SJSA1 (cell line): ENCODE results near the gene DPP4. TPM values are rescaled to one million over a fixed set of nuclear protein-coding genes. Genes with fewer than 3 reads are reported as not detected.
"Not testable (repeated sequence)": the region's sequence is repeated elsewhere in the genome, so short reads cannot be mapped to it uniquely, and the experiment has no call there.

Source experiments
- DNase-seq, 2 experiments: peaks; one replicate each; pipeline ENCODE4 v3.0.0-alpha.2; 2015 to 2020; ENCODE audit warnings: low spot score in 2 of 2, low read depth in 1 of 2
- H3K27ac ChIP-seq: fragments of 250-450 bp; sonication (Bioruptor Pico); 2 replicates; pipeline ENCODE4 v1.5.1; 2020; ENCODE audit warnings: mild to moderate bottlenecking, moderate library complexity
- H3K27me3 ChIP-seq: fragments of 250-450 bp; sonication (Bioruptor Pico); replicated peaks from 2 replicates; pipeline ENCODE4 v1.5.1; 2020; ENCODE audit warnings: mild to moderate bottlenecking, moderate library complexity
- H3K36me3 ChIP-seq: fragments of 250-450 bp; sonication (Bioruptor Pico); 2 replicates; pipeline ENCODE4 v1.5.1; 2020; ENCODE audit warnings: mild to moderate bottlenecking
- H3K4me1 ChIP-seq: fragments of 250-450 bp; sonication (Bioruptor Pico); replicated peaks from 2 replicates; pipeline ENCODE4 v1.6.1; 2021; ENCODE audit warnings: mild to moderate bottlenecking
- H3K4me3 ChIP-seq: fragments of 250-450 bp; sonication (Bioruptor Pico); 2 replicates; pipeline ENCODE4 v1.5.1; 2020; ENCODE audit warnings: mild to moderate bottlenecking
- H3K9me3 ChIP-seq: fragments of 250-450 bp; sonication (Bioruptor Pico); replicated peaks from 2 replicates; pipeline ENCODE4 v1.5.1; 2020; ENCODE audit warnings: mild to moderate bottlenecking
- total RNA-seq: library from RNA; depleted of rRNA; stranded (reverse); fragments of >200 nt; shearing (Covaris generic); gene quantifications from 2 replicates; pipeline ENCODE4 v1.2.3, GENCODE V29; 2014

The DPP4 gene
- total RNA-seq, 1 experiment from 2014 or later: not detected

GRCh38 chr2:161994761-161995520 lies 79.1 kb downstream of the DPP4 start:
- Histone ChIP-seq H3K36me3 (no peaks in the 10 kb centered on the region), H3K4me1 (no peaks in the 10 kb centered on the region), H3K9me3 (no peaks in the 10 kb centered on the region), H3K27me3 (peaks cover 2% of the 10 kb centered on the region; the same call in 1 of the 2 replicates), H3K4me3 (no peak overlapping the region), H3K27ac (no peak overlapping the region)
- no peak for DNase-seq

GRCh38 chr2:161992531-161992930 lies 81.5 kb downstream of the DPP4 start:
- Histone ChIP-seq H3K36me3 (no peaks in the 10 kb centered on the region), H3K9me3 (no peaks in the 10 kb centered on the region), H3K4me1 (no peaks in the 10 kb centered on the region), H3K4me3 (no peak overlapping the region), H3K27ac (no peak overlapping the region), H3K27me3 (0 out of 2 replicates have a peak, but pooled peaks cover 2% of the 10 kb centered on the region)
- DNase-seq: no peak

- no peak for DNase-seq
- peaks cover 2% of the 10 kb centered on the region; the same call in 1 of the 2 replicates for H3K27me3 ChIP-seq
- H3K36me3 ChIP-seq: no peaks in the 10 kb centered on the region
- H3K9me3 ChIP-seq: no peaks in the 10 kb centered on the region
- no peaks in the 10 kb centered on the region for H3K4me1 ChIP-seq
- no peak overlapping the region for H3K4me3 ChIP-seq
- no peak overlapping the region for H3K27ac ChIP-seq
These were observed 82.0 kb downstream of the DPP4 start for GRCh38 chr2:161991991-161992390.

- no peak overlapping the region for H3K4me3 ChIP-seq
- H3K27me3 ChIP-seq: peaks cover 2% of the 10 kb centered on the region; the same call in 1 of the 2 replicates
- H3K9me3 ChIP-seq: no peaks in the 10 kb centered on the region
- H3K27ac ChIP-seq: no peak overlapping the region
- H3K36me3 ChIP-seq: no peaks in the 10 kb centered on the region
- DNase-seq: no peak
- H3K4me1 ChIP-seq: no peaks in the 10 kb centered on the region
These were observed 83.3 kb downstream of the DPP4 start for GRCh38 chr2:161990741-161991140.

GRCh38 chr2:161990036-161990435 lies 84.0 kb downstream of the DPP4 start:
- Histone ChIP-seq H3K27me3 (peaks cover 2% of the 10 kb centered on the region; the same call in 1 of the 2 replicates), H3K9me3 (no peaks in the 10 kb centered on the region), H3K27ac (no peak overlapping the region), H3K36me3 (no peaks in the 10 kb centered on the region), H3K4me1 (no peaks in the 10 kb centered on the region), H3K4me3 (no peak overlapping the region)
- DNase-seq: no peak

GRCh38 chr2:161988589-161988988 lies 85.4 kb downstream of the DPP4 start:
- Histone ChIP-seq H3K27ac (no peak overlapping the region), H3K9me3 (no peaks in the 10 kb centered on the region), H3K4me3 (no peak overlapping the region), H3K27me3 (peaks cover 2% of the 10 kb centered on the region; the same call in 1 of the 2 replicates), H3K4me1 (no peaks in the 10 kb centered on the region), H3K36me3 (no peaks in the 10 kb centered on the region)
- DNase-seq: no peak

GRCh38 chr2:161987311-161987710 lies 86.7 kb downstream of the DPP4 start:
- H3K36me3 ChIP-seq: no peaks in the 10 kb centered on the region

GRCh38 chr2:161983866-161984265 lies 90.1 kb downstream of the DPP4 start:
- DNase-seq: no peak
- Histone ChIP-seq H3K4me3 (no peak overlapping the region), H3K27me3 (peaks cover under 1% of the 10 kb centered on the region; the same call in 1 of the 2 replicates), H3K9me3 (no peaks in the 10 kb centered on the region), H3K4me1 (no peaks in the 10 kb centered on the region), H3K36me3 (no peaks in the 10 kb centered on the region), H3K27ac (no peak overlapping the region)

More at GRCh38 chr2:161987311-161987710, 86.7 kb downstream of the DPP4 start:
- H3K4me3 ChIP-seq: no peak overlapping the region
- no peaks in the 10 kb centered on the region for H3K4me1 ChIP-seq
- no peak overlapping the region for H3K27ac ChIP-seq
- no peaks in the 10 kb centered on the region for H3K9me3 ChIP-seq
- H3K27me3 ChIP-seq: peaks cover 2% of the 10 kb centered on the region; the same call in 1 of the 2 replicates
- no peak for DNase-seq

- no peaks in the 10 kb centered on the region for H3K9me3 ChIP-seq
- no peak overlapping the region for H3K4me3 ChIP-seq
- H3K4me1 ChIP-seq: no peaks in the 10 kb centered on the region
- H3K36me3 ChIP-seq: no peaks in the 10 kb centered on the region
- DNase-seq: no peak
- H3K27me3 ChIP-seq: peaks cover 4% of the 10 kb centered on the region; the same call in 1 of the 2 replicates
- no peak overlapping the region for H3K27ac ChIP-seq
These were observed 90.7 kb downstream of the DPP4 start for GRCh38 chr2:161983331-161983651.

- Histone ChIP-seq H3K36me3 (no peaks in the 10 kb centered on the region), H3K4me1 (no peaks in the 10 kb centered on the region), H3K4me3 (no peak overlapping the region), H3K27me3 (peaks cover 4% of the 10 kb centered on the region; the same call in 1 of the 2 replicates), H3K27ac (no peak overlapping the region), H3K9me3 (no peaks in the 10 kb centered on the region)
- no peak for DNase-seq
These were observed 91.3 kb downstream of the DPP4 start for GRCh38 chr2:161982548-161983330.

- Histone ChIP-seq H3K27ac (no peak overlapping the region), H3K9me3 (no peaks in the 10 kb centered on the region), H3K4me3 (no peak overlapping the region), H3K27me3 (0 out of 2 replicates have a peak, but pooled peaks cover 4% of the 10 kb centered on the region), H3K4me1 (no peaks in the 10 kb centered on the region), H3K36me3 (no peaks in the 10 kb centered on the region)
- no peak for DNase-seq
These were observed 92.2 kb downstream of the DPP4 start for GRCh38 chr2:161981679-161982250.

GRCh38 chr2:161980976-161981375 lies 93.0 kb downstream of the DPP4 start:
- Histone ChIP-seq H3K9me3 (no peaks in the 10 kb centered on the region), H3K4me1 (no peaks in the 10 kb centered on the region), H3K36me3 (no peaks in the 10 kb centered on the region), H3K27me3 (0 out of 2 replicates have a peak, but pooled peaks cover 4% of the 10 kb centered on the region), H3K4me3 (no peak overlapping the region), H3K27ac (no peak overlapping the region)
- DNase-seq: no peak

GRCh38 chr2:161979490-161979889 lies 94.5 kb downstream of the DPP4 start:
- no peaks in the 10 kb centered on the region for H3K4me1 ChIP-seq
- H3K36me3 ChIP-seq: no peaks in the 10 kb centered on the region
- 0 out of 2 replicates have a peak, but pooled peaks cover 4% of the 10 kb centered on the region for H3K27me3 ChIP-seq
- H3K4me3 ChIP-seq: no peak overlapping the region
- no peak overlapping the region for H3K27ac ChIP-seq
- no peak for DNase-seq
- H3K9me3 ChIP-seq: no peaks in the 10 kb centered on the region

GRCh38 chr2:161977926-161978325 lies 96.1 kb downstream of the DPP4 start:
- DNase-seq, H3K9me3 ChIP-seq, H3K27me3 ChIP-seq, H3K27ac ChIP-seq, H3K36me3 ChIP-seq, H3K4me1 ChIP-seq, H3K4me3 ChIP-seq: not testable (repeated sequence)
